ENCODE results near the gene SCMH1.

DNA sequence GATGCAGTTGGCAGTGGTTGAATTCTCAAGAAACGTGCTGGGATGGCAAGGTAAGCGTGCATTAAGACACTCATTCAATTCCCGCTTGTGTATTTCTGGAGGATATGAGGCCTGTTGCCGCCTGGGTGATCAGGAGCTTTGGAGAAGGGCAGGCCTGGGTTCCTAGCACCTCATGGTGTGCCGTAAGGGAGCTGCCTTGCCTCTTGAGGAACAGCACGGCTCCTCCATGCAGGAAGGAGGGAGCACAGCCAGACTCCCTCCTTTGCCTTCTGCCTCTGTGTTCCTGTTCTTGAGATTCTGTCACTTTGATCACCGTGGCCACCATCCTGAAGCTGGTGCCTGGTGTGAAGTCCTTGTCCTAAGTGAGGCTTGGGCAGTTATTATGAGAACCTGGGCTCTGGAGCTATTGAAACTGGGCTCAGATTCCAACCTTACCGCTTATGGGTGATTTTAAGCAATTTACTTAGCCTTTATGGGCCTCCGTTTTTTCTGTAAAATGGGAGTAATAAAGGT, 238.9 kb downstream of the SCMH1 start:
- TF ChIP-seq, protein P1, sequence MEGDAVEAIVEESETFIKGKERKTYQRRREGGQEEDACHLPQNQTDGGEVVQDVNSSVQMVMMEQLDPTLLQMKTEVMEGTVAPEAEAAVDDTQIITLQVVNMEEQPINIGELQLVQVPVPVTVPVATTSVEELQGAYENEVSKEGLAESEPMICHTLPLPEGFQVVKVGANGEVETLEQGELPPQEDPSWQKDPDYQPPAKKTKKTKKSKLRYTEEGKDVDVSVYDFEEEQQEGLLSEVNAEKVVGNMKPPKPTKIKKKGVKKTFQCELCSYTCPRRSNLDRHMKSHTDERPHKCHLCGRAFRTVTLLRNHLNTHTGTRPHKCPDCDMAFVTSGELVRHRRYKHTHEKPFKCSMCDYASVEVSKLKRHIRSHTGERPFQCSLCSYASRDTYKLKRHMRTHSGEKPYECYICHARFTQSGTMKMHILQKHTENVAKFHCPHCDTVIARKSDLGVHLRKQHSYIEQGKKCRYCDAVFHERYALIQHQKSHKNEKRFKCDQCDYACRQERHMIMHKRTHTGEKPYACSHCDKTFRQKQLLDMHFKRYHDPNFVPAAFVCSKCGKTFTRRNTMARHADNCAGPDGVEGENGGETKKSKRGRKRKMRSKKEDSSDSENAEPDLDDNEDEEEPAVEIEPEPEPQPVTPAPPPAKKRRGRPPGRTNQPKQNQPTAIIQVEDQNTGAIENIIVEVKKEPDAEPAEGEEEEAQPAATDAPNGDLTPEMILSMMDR (conservative IDR thresholded peaks at IDR 0.05; ENCODE audit: low read length): no peak
- TF ChIP-seq EZH2phosphoT487 (IDR thresholded peaks at IDR 0.05; ENCODE audit: borderline replicate concordance, low read depth, low read length): no peak

Data from OCI-LY7 (cell line).